Measurements from ENCODE around the gene SORBS2. TPM values are rescaled to one million over a fixed set of nuclear protein-coding genes. Genes with fewer than 3 reads are reported as not detected.

SORBS2 gene
- total RNA-seq, 1 experiment from 2014 or later, result 8.4 TPM

DNA sequence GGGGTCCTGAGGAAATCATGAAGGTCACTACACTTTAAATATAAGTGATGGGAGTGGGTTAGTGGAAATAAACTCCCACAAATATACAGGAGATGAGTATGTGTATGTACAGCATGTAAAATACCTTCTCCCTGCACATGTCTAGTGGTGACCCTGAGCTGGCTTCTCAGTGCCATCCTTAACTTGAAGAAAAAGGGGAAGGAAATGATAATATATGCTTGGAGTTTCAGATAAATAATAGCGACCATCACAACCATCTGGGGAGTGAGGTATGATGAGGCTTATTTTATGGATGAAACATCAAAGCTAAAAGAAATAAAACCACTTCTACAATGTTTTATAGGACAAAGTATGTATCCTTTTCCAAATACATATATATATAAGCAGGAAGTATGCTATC is 41.0 kb upstream of the SORBS2 start:
- TF ChIP-seq TCF7L2 (IDR thresholded peaks at IDR 0.05; ENCODE audit: low read depth, low read length) (no peak), SIN3A (IDR thresholded peaks at IDR 0.05; ENCODE audit: borderline replicate concordance, insufficient read depth, low read depth, low read length) (no peak), REST (IDR thresholded peaks at IDR 0.05; ENCODE audit: insufficient read depth in 1 of 2, low read depth in 2 of 2, low read length in 1 of 2) (no peak), POLR2AphosphoS5 (IDR thresholded peaks at IDR 0.05; ENCODE audit: low read depth, low read length) (no peak)
- TF ChIP-seq, protein P1, sequence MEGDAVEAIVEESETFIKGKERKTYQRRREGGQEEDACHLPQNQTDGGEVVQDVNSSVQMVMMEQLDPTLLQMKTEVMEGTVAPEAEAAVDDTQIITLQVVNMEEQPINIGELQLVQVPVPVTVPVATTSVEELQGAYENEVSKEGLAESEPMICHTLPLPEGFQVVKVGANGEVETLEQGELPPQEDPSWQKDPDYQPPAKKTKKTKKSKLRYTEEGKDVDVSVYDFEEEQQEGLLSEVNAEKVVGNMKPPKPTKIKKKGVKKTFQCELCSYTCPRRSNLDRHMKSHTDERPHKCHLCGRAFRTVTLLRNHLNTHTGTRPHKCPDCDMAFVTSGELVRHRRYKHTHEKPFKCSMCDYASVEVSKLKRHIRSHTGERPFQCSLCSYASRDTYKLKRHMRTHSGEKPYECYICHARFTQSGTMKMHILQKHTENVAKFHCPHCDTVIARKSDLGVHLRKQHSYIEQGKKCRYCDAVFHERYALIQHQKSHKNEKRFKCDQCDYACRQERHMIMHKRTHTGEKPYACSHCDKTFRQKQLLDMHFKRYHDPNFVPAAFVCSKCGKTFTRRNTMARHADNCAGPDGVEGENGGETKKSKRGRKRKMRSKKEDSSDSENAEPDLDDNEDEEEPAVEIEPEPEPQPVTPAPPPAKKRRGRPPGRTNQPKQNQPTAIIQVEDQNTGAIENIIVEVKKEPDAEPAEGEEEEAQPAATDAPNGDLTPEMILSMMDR (IDR thresholded peaks at IDR 0.05), result no peak
- ChIA-PET CTCF (no interaction called here), POLR2A (no interaction called here)
- Histone ChIP-seq H3K27ac (ENCODE audit: low read length) (no peak overlapping the region), H3K4me3 (ENCODE audit: low read depth in 2 of 2, low read length in 2 of 2) (no peak overlapping the region), H3K36me3 (ENCODE audit: control insufficient read depth, insufficient read depth, low read length) (no peaks in the 10 kb centered on the region), H3K27me3 (ENCODE audit: control insufficient read depth, insufficient read depth, low read length) (no peaks in the 10 kb centered on the region), H3K4me1 (ENCODE audit: control insufficient read depth, insufficient read depth, low read length) (no peaks in the 10 kb centered on the region), H3K9me3 (ENCODE audit: control insufficient read depth, insufficient read depth, low read depth, low read length) (no peaks in the 10 kb centered on the region)
- in situ Hi-C loops (cut with HindIII; ENCODE audit: low pct_unique_long_range_greater_than_20kb, low sequenced_read_pairs), result no loop called here
- intact Hi-C loops (cut with micrococcal nuclease; ENCODE audit: unreplicated experiment), result no loop called here
- ATAC-seq (no peak), DNase-seq (ENCODE audit: low read depth, low spot score) (no peak)
- BruUV-seq (replicated peaks), result no TSS peak

DNA sequence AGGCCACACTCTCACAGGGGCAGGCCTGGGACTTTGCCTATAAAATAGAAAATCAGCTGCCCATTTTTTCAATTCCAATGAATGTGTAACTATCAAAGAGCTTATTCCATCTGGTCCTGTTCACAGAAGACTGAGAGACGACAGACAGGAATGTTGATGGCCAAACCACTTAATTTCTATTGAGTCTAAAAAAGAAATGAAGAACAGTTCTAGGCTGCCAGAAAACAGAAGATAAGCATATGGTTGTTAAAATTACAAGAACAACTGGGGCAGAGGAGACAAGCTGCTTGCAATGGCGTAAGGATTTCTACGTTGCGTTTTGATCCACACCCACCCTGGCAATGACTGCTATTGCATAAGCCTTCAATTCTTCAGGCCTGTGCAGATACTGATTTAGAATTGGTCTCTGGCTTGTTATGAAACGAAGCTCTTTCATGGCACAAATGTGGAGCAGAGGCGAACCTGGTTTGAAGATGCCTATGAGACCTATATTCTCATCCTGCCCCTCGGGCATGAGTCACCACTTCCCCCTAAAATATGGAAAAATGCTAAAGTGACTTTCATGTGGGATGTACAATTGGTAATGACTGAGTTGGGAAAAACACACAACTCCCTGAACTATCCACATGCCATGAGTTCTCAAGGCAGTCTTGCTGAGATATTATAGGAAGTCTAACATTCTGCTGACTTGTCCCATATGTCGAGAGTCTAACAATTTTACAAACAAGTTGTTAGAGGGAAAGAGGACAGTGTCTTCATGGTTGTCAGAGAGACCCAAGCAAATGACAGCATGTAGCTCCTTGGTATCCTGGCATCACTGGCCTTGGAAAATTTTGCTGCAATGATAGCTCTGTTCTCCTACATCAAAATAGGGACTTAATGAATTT is 37.9 kb upstream of the SORBS2 start:
- no peak overlapping the region for H3K27ac ChIP-seq (ENCODE audit: low read length)
- in situ Hi-C loops (cut with HindIII; ENCODE audit: low pct_unique_long_range_greater_than_20kb, low sequenced_read_pairs) (no loop called here), intact Hi-C loops (cut with micrococcal nuclease; ENCODE audit: unreplicated experiment) (no loop called here)
- TF ChIP-seq, protein P1 (IDR thresholded peaks at IDR 0.05), result no peak
- TF ChIP-seq REST (IDR thresholded peaks at IDR 0.05; ENCODE audit: insufficient read depth in 1 of 2, low read depth in 2 of 2, low read length in 1 of 2), result no peak
- TF ChIP-seq SIN3A (IDR thresholded peaks at IDR 0.05; ENCODE audit: borderline replicate concordance, insufficient read depth, low read depth, low read length), result no peak
- TF ChIP-seq TCF7L2 (IDR thresholded peaks at IDR 0.05; ENCODE audit: low read depth, low read length), result no peak
- no peak for TF ChIP-seq POLR2AphosphoS5 (IDR thresholded peaks at IDR 0.05; ENCODE audit: low read depth, low read length)
- CTCF ChIA-PET, result no interaction called here
- no peaks in the 10 kb centered on the region for H3K4me1 ChIP-seq (ENCODE audit: control insufficient read depth, insufficient read depth, low read length)
- no peak for ATAC-seq
- H3K9me3 ChIP-seq (ENCODE audit: control insufficient read depth, insufficient read depth, low read depth, low read length), result no peaks in the 10 kb centered on the region
- POLR2A ChIA-PET, result no interaction called here
- no peaks in the 10 kb centered on the region for H3K36me3 ChIP-seq (ENCODE audit: control insufficient read depth, insufficient read depth, low read length)
- no peaks in the 10 kb centered on the region for H3K27me3 ChIP-seq (ENCODE audit: control insufficient read depth, insufficient read depth, low read length)
- no peak for DNase-seq (ENCODE audit: low read depth, low spot score)
- no peak overlapping the region for H3K4me3 ChIP-seq (ENCODE audit: low read depth in 2 of 2, low read length in 2 of 2)
- BruUV-seq (replicated peaks), result no TSS peak
